Astrocyte (in vitro differentiated cells and primary cell): ENCODE data around the gene DNAI4. TPM values are rescaled to one million over a fixed set of nuclear protein-coding genes. Genes with fewer than 3 reads are reported as not detected.

ENCODE experiments used
- DNase-seq: peaks from one replicate; pipeline ENCODE4 v3.0.0-alpha.2; 2010; ENCODE audit warnings: low read depth
- FAIRE-seq: peaks from 2 replicates; lab custom pipeline; 2011; peaks lifted over from hg19 to GRCh38; lab: Jason Lieb, UNC
- H2AFZ ChIP-seq: 2 replicates; pipeline ENCODE4 v1.6.0; 2012; ENCODE audit warnings: low read depth, low read length, inconsistent platforms
- H3K27ac ChIP-seq: 2 replicates; pipeline ENCODE4 v1.5.1; 2011; ENCODE audit warnings: low read depth, low read length, inconsistent platforms
- H3K27me3 ChIP-seq: 2 replicates; pipeline ENCODE4 v1.6.0; 2011; ENCODE audit warnings: low read length, inconsistent platforms; ENCODE audit not compliant: insufficient read depth
- H3K36me3 ChIP-seq: 2 replicates; pipeline ENCODE4 v1.5.1; 2011; ENCODE audit warnings: low read length, inconsistent platforms; ENCODE audit not compliant: insufficient read depth
- H3K4me1 ChIP-seq: 2 replicates; pipeline ENCODE4 v1.5.1; 2011; ENCODE audit warnings: low read length, inconsistent platforms; ENCODE audit not compliant: insufficient read depth
- H3K4me2 ChIP-seq: 2 replicates; pipeline ENCODE4 v1.6.0; 2012; ENCODE audit warnings: low read length, inconsistent platforms
- H3K4me3 ChIP-seq: 2 replicates; pipeline ENCODE4 v1.5.1; 2011; ENCODE audit warnings: low read depth, mild to moderate bottlenecking, low read length, inconsistent platforms; ENCODE audit not compliant: insufficient read depth
- H3K79me2 ChIP-seq: 2 replicates; pipeline ENCODE4 v1.6.0; 2012; ENCODE audit warnings: mild to moderate bottlenecking, low read length, inconsistent platforms; ENCODE audit not compliant: insufficient read depth
- H3K9ac ChIP-seq: 2 replicates; pipeline ENCODE4 v1.6.0; 2012; ENCODE audit warnings: mild to moderate bottlenecking, low read length, inconsistent platforms
- H3K9me3 ChIP-seq: 2 replicates; pipeline ENCODE4 v1.5.1; 2012; ENCODE audit warnings: low read depth, mild to moderate bottlenecking, low read length, inconsistent platforms; ENCODE audit not compliant: insufficient read depth
- H4K20me1 ChIP-seq: 2 replicates; pipeline ENCODE4 v1.6.0; 2012; ENCODE audit warnings: low read length, inconsistent platforms; ENCODE audit not compliant: insufficient read depth
- H3K27ac Mint-ChIP-seq: one replicate; pipeline ENCODE4 v1.8.0; 2021; ENCODE audit warnings: mild to moderate bottlenecking, mixed read lengths; ENCODE audit not compliant: unreplicated experiment
- H3K27me3 Mint-ChIP-seq: one replicate; pipeline ENCODE4 v1.8.0; 2021; ENCODE audit warnings: low read depth, mixed read lengths; ENCODE audit not compliant: unreplicated experiment
- H3K36me3 Mint-ChIP-seq: one replicate; pipeline ENCODE4 v1.8.0; 2021; ENCODE audit warnings: low read depth, mixed read lengths; ENCODE audit not compliant: unreplicated experiment
- H3K4me1 Mint-ChIP-seq: one replicate; pipeline ENCODE4 v1.8.0; 2021; ENCODE audit warnings: low read depth, mixed read lengths; ENCODE audit not compliant: unreplicated experiment
- H3K4me3 Mint-ChIP-seq: one replicate; pipeline ENCODE4 v1.8.0; 2021; ENCODE audit warnings: mild to moderate bottlenecking, moderate library complexity, mixed read lengths; ENCODE audit not compliant: unreplicated experiment
- H3K9me3 Mint-ChIP-seq: one replicate; pipeline ENCODE4 v1.8.0; 2021; ENCODE audit warnings: mild to moderate bottlenecking, mixed read lengths; ENCODE audit not compliant: unreplicated experiment
- CTCF ChIP-seq: IDR thresholded peaks from 2 replicates; pipeline ENCODE4 v1.5.1; 2011; ENCODE audit warnings: low read depth, mild to moderate bottlenecking, inconsistent platforms, low read length, moderate library complexity; ENCODE audit not compliant: insufficient read depth
- EZH2 ChIP-seq: IDR thresholded peaks from 2 replicates; pipeline ENCODE4 v1.6.1; 2012; ENCODE audit warnings: mild to moderate bottlenecking, low read length, inconsistent platforms; ENCODE audit not compliant: insufficient read depth
- total RNA-seq: library from RNA; stranded (reverse); gene quantifications from 2 replicates; pipeline ENCODE4 v1.2.1, GENCODE V29; 2021

Gene DNAI4
- total RNA-seq, 1 donor from 2014 or later: 7.7 TPM

- FAIRE-seq: no peak
- Mint-ChIP-seq H3K27ac (no peak overlapping the region), H3K27me3 (no peaks in the 10 kb centered on the region), H3K4me3 (peak overlapping the region; percentile 43), H3K9me3 (no peaks in the 10 kb centered on the region), H3K4me1 (peaks cover 15% of the 10 kb centered on the region), H3K36me3 (no peaks in the 10 kb centered on the region)
- Histone ChIP-seq H3K36me3 (no peaks in the 10 kb centered on the region), H3K4me2 (no peak overlapping the region), H3K27me3 (no peaks in the 10 kb centered on the region), H2AFZ (no peak overlapping the region), H3K9ac (no peak overlapping the region), H3K4me3 (no peak overlapping the region), H3K9me3 (no peaks in the 10 kb centered on the region), H3K79me2 (peaks cover 70% of the 10 kb centered on the region), H4K20me1 (peaks cover 11% of the 10 kb centered on the region), H3K4me1 (peaks cover 20% of the 10 kb centered on the region), H3K27ac (no peak overlapping the region)
- DNase-seq: no peak
- TF ChIP-seq EZH2 (no peak), CTCF (no peak)
These were observed 2.9 kb upstream of the DNAI4 start for GRCh38 chr1:66927528-66927927.

GRCh38 chr1:66925944-66926343 lies 1.3 kb upstream of the DNAI4 start:
- no peak for DNase-seq

More at GRCh38 chr1:66925944-66926343, 1.3 kb upstream of the DNAI4 start:
- no peaks in the 10 kb centered on the region for H3K9me3 ChIP-seq
- Mint-ChIP-seq H3K27ac (peak overlapping the region; percentile 63), H3K4me1 (peaks cover 11% of the 10 kb centered on the region), H3K27me3 (no peaks in the 10 kb centered on the region), H3K36me3 (no peaks in the 10 kb centered on the region), H3K4me3 (peak overlapping the region; percentile 92), H3K9me3 (no peaks in the 10 kb centered on the region)
- no peak overlapping the region for H2AFZ ChIP-seq
- no peaks in the 10 kb centered on the region for H3K27me3 ChIP-seq
- H3K4me2 ChIP-seq: peak overlapping the region; percentile 92
- TF ChIP-seq EZH2 (no peak), CTCF (no peak)
- FAIRE-seq: no peak
- no peaks in the 10 kb centered on the region for H3K36me3 ChIP-seq
- peaks cover 7% of the 10 kb centered on the region for H4K20me1 ChIP-seq
- peaks cover 11% of the 10 kb centered on the region for H3K4me1 ChIP-seq
- H3K4me3 ChIP-seq: peak overlapping the region; percentile 97
- peaks cover 59% of the 10 kb centered on the region for H3K79me2 ChIP-seq
- peak overlapping the region; percentile 98 for H3K9ac ChIP-seq
- H3K27ac ChIP-seq: peak overlapping the region; percentile 94
